Fibroblast of lung (primary cell): Measurements from ENCODE around the gene GAA. TPM values are rescaled to one million over a fixed set of nuclear protein-coding genes. Genes with fewer than 3 reads are reported as not detected.

Source experiments
- DNase-seq, 2 donors: peaks; one replicate each; pipeline versions ENCODE4 v3.0.0 to v3.0.0-alpha.2; 2010; ENCODE audit warnings: low read depth in 2 of 2
- H2AFZ ChIP-seq: 2 replicates; pipeline ENCODE4 v1.5.1; 2012; ENCODE audit warnings: low read length, control low read depth, inconsistent platforms
- H3K27ac ChIP-seq: 2 replicates; pipeline ENCODE4 v1.5.1; 2011; ENCODE audit warnings: low read length, control low read depth; ENCODE audit not compliant: insufficient read depth
- H3K27me3 ChIP-seq: 2 replicates; pipeline ENCODE4 v1.5.1; 2011; ENCODE audit warnings: mild to moderate bottlenecking, low read length; ENCODE audit not compliant: control insufficient read depth, insufficient read depth
- H3K36me3 ChIP-seq: 2 replicates; pipeline ENCODE4 v1.5.1; 2011; ENCODE audit warnings: low read length; ENCODE audit not compliant: control insufficient read depth, insufficient read depth
- H3K4me1 ChIP-seq: 2 replicates; pipeline ENCODE4 v1.5.1; 2011; ENCODE audit warnings: low read length; ENCODE audit not compliant: control insufficient read depth, insufficient read depth; ENCODE audit errors: extremely low read depth
- H3K4me2 ChIP-seq: 2 replicates; pipeline ENCODE4 v1.5.1; 2011; ENCODE audit warnings: low read length, control low read depth; ENCODE audit not compliant: insufficient read depth; ENCODE audit errors: extremely low read depth
- H3K4me3 ChIP-seq, 4 experiments: fragments of 200-600 bp in 1 of 4; sonication (generic) in 1 of 4; replicated peaks in 1 of 4; 2 replicates each; pipeline ENCODE4 v1.5.1; 2011 to 2016; ENCODE audit warnings: low read length in 4 of 4, low read depth in 3 of 4, mild to moderate bottlenecking in 3 of 4, control low read depth in 2 of 4, inconsistent platforms in 1 of 4, mixed read lengths in 1 of 4; ENCODE audit not compliant: insufficient read depth in 1 of 4; ENCODE audit errors: control extremely low read depth in 1 of 4
- H3K79me2 ChIP-seq: 2 replicates; pipeline ENCODE4 v1.5.1; 2012; ENCODE audit warnings: mild to moderate bottlenecking, low read length, inconsistent platforms; ENCODE audit not compliant: control insufficient read depth, insufficient read depth
- H3K9ac ChIP-seq: 2 replicates; pipeline ENCODE4 v1.5.1; 2011; ENCODE audit warnings: mild to moderate bottlenecking, low read length, control low read depth; ENCODE audit not compliant: insufficient read depth
- H3K9me3 ChIP-seq: 2 replicates; pipeline ENCODE4 v1.5.1; 2012; ENCODE audit warnings: low read depth, low read length; ENCODE audit not compliant: control insufficient read depth, insufficient read depth
- H4K20me1 ChIP-seq: 2 replicates; pipeline ENCODE4 v1.5.1; 2011; ENCODE audit warnings: low read length; ENCODE audit not compliant: control insufficient read depth, insufficient read depth; ENCODE audit errors: extremely low read depth
- EZH2 ChIP-seq: IDR thresholded peaks from 2 replicates; pipeline ENCODE4 v1.5.1; 2012; ENCODE audit warnings: low read length, control low read depth, mild to moderate bottlenecking; ENCODE audit errors: missing control alignments
- polyA plus RNA-seq, 2 donors: library from polyadenylated mRNA; depleted of rRNA in 1 of 2; stranded (reverse) in 1 of 2; unstranded in 1 of 2; fragments of >200 nt; gene quantifications; 2 replicates each; pipeline ENCODE4 v1.2.1, GENCODE V29; 2011 to 2012; ENCODE audit warnings: missing spikeins in 1 of 2
- total RNA-seq: library from RNA; depleted of rRNA; stranded (reverse); fragments of >200 nt; gene quantifications from 2 replicates; pipeline ENCODE4 v1.2.1, GENCODE V29; 2014
- TF ChIP-seq, protein P1 (sequence below), 2 donors: IDR thresholded peaks in 1 of 2; conservative IDR thresholded peaks in 1 of 2; 1 replicate in 1 of 2; 2 replicates in 1 of 2; pipeline ENCODE4 v1.5.1; 2011 to 2012; ENCODE audit warnings: low read length in 2 of 2, control low read depth in 1 of 2, inconsistent platforms in 1 of 2, low read depth in 1 of 2, mild to moderate bottlenecking in 1 of 2

Gene GAA
- total and polyA plus RNA-seq, 2 donors (not counting 1 experiment from before 2014, with no cell fraction given): 6.4 to 25.6 TPM

DNA sequence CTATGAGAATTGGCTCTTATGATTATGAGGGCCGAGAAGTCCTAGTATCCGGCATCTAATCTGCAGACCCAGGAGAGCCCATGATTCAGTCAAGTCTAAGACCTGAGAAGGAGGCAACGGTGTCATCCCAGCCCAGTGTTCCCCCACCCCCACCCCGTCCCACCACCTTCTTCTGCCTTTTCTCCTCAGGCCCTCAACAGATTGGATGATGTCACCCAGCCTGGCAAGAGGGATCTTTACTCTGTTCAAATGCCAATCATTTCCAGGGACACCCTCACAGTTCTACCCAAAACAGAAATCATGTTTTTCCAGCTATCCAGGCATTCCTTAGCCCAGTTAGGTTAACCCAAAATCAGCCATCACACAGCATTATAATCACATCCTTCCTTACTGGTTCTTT lies 10.0 kb upstream of the GAA start:
- H3K27ac ChIP-seq: no peak overlapping the region

DNA sequence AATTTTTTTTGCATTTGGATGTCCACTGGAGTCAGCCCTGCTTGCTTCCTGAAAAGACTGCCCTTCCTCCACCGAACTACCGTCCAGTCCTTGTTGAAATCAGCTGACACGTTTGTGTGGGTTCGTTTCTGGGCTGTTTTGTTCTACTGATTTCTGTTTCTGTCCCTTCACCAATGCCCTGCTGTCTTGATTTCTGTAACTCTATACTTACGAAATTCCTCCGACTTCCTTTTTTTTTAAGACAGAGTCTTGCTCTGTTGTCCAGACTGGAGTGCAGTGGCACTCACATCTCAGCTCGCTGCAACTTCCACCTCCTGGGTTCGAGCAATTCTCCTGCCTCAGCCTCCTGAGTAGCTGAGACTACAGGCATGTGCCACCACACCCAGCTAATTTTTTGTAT lies 8.4 kb upstream of the GAA start:
- TF ChIP-seq, protein P1, sequence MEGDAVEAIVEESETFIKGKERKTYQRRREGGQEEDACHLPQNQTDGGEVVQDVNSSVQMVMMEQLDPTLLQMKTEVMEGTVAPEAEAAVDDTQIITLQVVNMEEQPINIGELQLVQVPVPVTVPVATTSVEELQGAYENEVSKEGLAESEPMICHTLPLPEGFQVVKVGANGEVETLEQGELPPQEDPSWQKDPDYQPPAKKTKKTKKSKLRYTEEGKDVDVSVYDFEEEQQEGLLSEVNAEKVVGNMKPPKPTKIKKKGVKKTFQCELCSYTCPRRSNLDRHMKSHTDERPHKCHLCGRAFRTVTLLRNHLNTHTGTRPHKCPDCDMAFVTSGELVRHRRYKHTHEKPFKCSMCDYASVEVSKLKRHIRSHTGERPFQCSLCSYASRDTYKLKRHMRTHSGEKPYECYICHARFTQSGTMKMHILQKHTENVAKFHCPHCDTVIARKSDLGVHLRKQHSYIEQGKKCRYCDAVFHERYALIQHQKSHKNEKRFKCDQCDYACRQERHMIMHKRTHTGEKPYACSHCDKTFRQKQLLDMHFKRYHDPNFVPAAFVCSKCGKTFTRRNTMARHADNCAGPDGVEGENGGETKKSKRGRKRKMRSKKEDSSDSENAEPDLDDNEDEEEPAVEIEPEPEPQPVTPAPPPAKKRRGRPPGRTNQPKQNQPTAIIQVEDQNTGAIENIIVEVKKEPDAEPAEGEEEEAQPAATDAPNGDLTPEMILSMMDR (conservative IDR thresholded peaks at IDR 0.05 in 1 of 2, IDR thresholded peaks at IDR 0.05 in 1 of 2; ENCODE audit: low read depth in 1 of 2, low read length in 2 of 2): no peak
- TF ChIP-seq EZH2: no peak
- no peak overlapping the region for H3K27ac ChIP-seq
- H3K4me1 ChIP-seq: no peaks in the 10 kb centered on the region
- no peak overlapping the region for H3K9ac ChIP-seq
- no peak overlapping the region for H3K4me2 ChIP-seq
- DNase-seq: no peak
- no peaks in the 10 kb centered on the region for H3K36me3 ChIP-seq
- no peak overlapping the region for H3K4me3 ChIP-seq
- H4K20me1 ChIP-seq: no peaks in the 10 kb centered on the region
- peaks cover 4% of the 10 kb centered on the region for H3K27me3 ChIP-seq
- no peaks in the 10 kb centered on the region for H3K9me3 ChIP-seq
- H3K79me2 ChIP-seq: no peaks in the 10 kb centered on the region
- no peak overlapping the region for H2AFZ ChIP-seq

More for the DNA sequence above, 10.0 kb upstream of the GAA start:
- TF ChIP-seq, protein P1 (conservative IDR thresholded peaks at IDR 0.05 in 1 of 2, IDR thresholded peaks at IDR 0.05 in 1 of 2; ENCODE audit: low read depth in 1 of 2, low read length in 2 of 2): no peak
- TF ChIP-seq EZH2: no peak
- no peak for DNase-seq
- peaks cover 4% of the 10 kb centered on the region for H3K27me3 ChIP-seq
- no peak overlapping the region for H3K9ac ChIP-seq
- no peaks in the 10 kb centered on the region for H4K20me1 ChIP-seq
- no peaks in the 10 kb centered on the region for H3K79me2 ChIP-seq
- no peak overlapping the region for H2AFZ ChIP-seq
- H3K9me3 ChIP-seq: no peaks in the 10 kb centered on the region
- H3K4me2 ChIP-seq: no peak overlapping the region
- H3K36me3 ChIP-seq: no peaks in the 10 kb centered on the region
- no peaks in the 10 kb centered on the region for H3K4me1 ChIP-seq
- H3K4me3 ChIP-seq: no peak overlapping the region

DNA sequence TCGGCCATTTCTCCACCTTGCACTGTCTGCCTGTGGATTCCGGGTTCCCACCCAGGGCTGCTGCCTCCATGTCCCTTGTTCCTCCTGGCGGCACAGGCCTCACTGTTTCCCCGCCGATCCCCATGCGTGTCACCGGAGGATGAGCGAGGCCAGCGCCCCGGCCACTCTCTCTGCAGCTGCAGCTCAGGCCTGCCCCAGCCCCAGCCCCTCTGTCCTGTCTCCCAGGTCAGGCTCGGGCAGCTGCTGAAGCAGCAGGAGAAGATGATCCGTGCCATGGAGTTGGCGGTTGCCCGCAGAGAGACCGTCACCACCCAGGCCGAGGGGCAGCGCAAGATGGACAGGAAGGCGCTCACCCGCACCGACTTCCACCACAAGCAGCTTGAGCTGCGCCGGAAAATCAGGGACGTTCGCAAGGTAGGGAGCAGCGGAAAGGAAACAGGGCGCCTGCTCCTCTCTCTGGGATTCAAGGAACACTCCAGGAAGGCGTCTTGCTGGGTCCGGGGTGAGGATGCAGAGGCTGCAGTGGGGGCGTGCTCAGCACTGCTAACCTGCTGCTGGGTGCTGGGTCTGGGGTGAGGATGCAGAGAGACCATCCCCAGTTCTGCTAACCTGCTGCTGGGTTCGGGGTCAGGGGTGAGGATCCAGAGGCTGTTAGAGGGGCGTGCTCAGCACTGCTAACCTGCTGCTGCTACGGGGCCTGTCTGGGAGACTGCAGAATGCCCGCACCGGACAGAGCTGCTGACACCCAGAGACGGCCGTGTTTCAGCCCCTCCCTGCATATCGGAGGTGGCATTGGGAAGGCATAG lies 6.1 kb upstream of the GAA start:
- Histone ChIP-seq H3K27ac (no peak overlapping the region), H3K4me3 (no peak overlapping the region), H3K9me3 (no peaks in the 10 kb centered on the region), H3K4me1 (no peaks in the 10 kb centered on the region), H4K20me1 (no peaks in the 10 kb centered on the region), H3K9ac (no peak overlapping the region), H3K4me2 (no peak overlapping the region), H3K27me3 (peaks cover 4% of the 10 kb centered on the region), H2AFZ (no peak overlapping the region), H3K79me2 (no peaks in the 10 kb centered on the region), H3K36me3 (no peaks in the 10 kb centered on the region)
- TF ChIP-seq, protein P1 (conservative IDR thresholded peaks at IDR 0.05 in 1 of 2, IDR thresholded peaks at IDR 0.05 in 1 of 2; ENCODE audit: low read depth in 1 of 2, low read length in 2 of 2): no peak
- no peak for DNase-seq
